Measurements from ENCODE around the gene DCST2.

The DCST2 gene

DNA sequence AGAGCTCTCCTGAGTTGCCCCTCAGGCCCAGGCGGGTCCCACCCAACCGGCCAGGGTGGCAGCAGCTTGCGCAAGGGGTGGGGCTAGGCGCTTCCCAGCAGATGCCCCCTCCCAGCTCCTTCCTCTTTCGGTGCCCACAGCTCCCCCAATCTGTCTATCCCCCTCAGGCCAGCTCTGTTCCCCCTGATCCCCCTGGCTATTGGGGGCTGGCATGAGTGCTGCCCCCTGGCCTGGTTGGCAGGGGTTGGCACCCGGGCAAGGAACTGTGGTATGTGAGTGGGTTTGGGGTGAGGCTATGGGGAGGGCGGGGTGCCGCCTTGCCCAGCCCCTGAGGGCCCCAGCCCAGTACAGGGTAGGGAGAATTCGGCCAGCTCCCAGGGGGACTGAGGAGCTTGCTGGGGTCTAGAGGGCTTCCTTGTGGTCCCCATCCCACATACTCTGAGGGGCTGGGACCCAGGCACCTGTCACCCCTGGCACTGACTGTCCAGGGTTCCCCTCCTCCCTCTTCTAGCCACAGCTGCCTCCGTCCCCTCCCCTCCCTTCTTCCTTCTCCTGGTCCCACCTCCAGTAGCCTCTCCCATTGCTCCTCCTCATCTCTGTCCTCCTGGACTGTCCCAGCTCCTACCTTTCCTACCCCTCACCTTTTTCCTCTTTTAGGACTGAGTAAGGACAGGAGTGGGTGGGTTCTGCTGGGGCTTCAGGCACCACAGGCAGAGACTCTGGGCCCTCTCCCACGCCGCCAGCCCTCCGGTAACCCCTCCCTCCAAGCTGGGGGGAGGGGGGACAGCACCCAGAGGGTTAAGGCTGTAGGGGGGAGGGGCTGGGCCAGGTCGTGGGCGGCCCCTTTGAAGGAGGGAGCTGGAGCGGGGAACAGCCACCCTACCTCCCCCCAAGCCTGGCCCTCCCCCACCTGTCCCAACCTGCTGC is 25.3 kb downstream of the DCST2 start:
- peak; percentile 70 to 74 for DNase-seq

DNA sequence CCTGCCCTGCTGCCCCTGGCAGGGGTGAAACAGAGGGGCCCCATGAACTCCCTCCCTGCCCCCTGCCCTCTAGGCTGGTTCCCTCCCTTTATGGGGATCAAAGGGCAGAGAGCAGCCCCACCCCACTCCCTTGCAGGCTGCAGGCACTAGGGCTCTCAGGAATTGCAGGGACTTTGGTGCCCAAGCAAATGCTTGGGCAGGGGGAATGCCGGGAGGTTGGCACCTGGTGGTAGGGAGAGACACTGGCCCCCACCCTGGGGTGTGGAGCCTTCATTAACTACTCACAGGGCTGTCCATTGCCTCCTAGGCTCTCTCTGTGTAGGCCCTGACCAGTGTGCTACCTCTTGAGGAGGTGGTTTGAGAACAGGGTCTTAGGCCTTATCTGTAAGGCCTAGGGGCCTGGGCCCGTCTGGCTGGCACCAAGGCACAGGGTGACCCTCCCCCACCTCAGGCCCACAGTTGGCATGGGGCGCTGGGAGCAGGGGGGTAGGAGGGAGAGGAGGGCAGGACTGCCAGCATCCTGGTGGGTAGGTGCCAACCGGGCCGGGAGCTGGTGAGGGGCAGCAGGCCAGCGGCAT is 26.2 kb downstream of the DCST2 start:
- no peak for DNase-seq

DNA sequence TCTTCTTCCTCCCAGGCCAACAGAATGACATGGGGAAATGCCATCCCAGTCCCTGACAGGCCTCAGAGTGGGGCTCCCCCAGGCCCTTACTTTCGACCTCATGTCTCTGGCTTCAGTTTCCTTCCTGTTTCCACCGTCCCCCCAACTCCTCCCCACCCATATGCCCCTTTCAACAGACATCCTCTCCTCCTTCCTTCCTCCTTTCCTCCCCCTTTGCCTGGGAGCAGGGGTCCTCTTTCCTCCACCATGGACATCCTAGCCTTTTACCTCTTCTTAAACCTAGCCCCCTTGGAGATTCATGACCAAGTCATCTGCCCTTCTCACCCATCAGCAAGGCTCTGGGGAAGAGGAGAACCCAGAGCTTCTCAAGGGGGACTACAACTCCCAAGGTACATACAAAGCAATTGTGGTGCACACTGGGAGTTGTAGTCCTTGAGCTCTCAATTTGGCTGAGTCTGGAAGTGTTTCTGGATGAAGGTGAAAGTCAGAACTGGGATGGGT is 26.9 kb downstream of the DCST2 start:
- peak; percentile 29 to 53 for DNase-seq

DNA sequence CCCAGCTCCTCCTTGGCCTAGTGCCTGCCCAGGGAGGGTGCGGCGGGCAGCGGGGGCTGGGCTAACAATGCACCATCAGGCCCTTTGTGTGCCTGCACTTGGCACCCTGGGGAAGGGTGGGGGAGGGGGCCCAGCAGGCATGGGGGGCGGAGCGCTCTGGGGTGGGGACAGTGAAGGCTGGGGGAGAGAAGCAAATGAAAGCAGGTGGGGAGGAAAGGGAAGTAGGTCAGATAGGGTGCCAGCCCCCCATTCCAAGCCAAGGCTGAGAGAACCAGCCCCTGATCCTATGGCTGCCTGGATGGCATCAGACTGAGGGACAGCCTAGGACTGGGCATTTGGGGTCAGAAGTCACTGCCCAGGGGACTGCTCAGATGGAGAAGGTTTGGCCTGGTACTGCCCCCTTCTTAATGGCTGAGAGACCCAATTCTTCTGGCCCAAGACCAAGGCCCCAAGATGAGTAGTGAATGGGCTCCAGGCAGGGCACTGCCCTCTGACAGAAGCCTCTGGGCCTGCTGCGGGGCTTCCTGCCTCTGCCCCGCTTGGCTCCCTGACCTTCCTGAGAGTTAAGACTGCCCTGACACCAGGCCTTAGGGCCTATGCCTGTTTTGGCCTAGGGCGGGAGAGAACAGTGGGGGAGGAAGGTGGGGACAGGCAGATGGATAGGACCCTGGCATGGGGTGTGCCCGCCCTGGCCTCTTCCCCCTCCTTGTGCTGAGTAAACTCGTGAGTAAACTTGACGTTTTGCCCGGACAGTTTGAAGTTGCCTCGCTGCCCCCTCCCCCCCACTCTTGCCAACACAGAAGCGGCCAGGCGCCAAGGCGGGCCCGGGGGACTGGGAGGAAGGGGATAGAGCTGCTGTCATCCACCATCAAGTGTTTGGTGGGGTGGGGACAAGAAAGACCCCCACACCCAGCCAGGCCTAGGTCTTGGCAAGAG is 28.2 kb downstream of the DCST2 start:
- DNase-seq = peak in 1 of 2 donors; percentile 33

DNA sequence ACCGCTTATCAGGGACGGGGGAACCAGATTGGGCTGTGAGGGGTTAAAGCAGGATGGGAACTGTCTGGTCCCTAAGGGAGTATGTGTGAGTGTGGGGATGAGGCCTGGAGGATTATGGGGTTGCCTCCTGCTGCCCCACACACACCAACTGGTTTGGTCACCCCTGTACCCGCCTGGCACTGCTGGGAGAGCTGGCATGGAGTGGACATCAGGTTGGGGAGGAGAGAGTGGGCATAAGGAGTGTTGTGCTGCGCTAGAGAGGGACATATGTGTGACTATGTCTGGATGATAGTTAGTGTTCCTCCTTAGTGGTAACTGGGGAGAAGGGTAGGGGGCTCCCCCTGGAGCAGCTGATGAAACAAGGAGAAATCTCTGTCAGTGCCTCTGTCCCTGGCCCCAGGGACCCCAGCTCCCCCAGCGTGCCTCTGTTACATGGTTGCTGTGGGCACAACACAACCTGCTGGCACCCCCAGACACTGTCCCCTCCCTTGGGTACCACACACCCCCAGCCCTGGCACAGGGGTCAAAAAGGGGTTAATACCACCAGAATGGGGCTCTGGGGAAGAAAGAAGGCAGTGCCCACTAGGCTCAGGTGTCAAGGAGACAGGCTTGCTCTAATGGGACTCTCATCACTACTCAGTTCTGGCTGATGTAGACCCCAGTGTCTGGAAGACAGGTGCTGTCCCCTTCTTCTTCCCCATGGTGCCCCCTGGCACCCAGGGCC is 29.1 kb downstream of the DCST2 start:
- no peak for DNase-seq

DNA sequence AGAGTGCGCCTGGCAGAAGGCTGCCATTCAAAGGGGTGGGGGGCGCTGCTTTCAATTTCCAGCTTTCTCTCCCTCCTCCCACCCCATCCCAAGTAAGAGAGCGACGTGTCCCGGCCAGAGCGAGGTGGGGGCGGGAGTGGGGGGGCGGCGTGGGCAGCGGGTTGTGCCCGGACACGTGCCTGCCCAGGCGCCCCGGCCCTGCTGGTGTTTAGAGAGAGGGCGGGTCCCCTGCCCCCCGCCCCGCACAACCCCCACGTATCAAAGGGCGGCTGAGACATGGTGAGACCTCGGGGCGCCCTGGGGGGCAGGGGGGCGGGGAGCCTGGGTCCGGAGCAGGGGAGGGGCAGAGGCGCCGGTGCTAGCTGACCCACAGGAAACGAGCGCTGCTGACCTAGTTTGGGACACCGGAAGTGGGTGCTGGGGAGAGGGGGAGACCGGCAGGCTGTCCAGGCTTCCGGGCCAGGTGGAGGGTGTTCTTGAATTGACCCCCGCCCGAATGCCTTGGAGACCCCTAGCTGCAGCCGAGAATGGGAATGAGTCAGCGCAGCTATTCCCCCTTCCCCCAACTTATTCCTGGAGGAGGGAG is 29.7 kb downstream of the DCST2 start:
- DNase-seq = peak in 1 of 2 donors; percentile 17

DNA sequence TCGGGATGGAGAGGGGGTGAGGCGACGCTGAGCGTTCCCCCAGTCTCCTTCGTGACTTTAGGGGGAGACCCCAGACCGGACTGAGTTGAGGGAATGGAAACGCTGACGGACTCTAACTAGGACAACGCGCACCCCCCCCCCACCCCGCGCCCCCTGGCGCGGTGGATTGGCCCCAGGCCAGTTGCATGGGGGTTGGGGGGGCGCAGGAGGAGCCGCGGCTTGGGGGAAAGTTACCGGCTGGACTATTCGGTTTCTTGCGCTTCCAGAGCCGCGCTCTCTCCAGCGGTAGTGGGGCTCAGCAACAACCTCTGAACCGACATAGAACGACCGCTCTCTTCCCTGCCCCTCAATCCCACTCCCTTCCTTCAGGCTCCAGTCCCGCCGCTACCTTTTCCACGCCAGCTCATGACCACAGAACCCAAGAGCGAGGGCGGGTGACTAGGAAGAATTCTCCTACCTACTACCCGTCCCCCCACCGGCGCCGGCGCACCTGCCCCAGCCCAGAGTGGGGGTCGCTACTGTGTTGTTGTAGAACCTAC is 30.3 kb downstream of the DCST2 start:
- peak in 1 of 2 donors; percentile 26 for DNase-seq

DNA sequence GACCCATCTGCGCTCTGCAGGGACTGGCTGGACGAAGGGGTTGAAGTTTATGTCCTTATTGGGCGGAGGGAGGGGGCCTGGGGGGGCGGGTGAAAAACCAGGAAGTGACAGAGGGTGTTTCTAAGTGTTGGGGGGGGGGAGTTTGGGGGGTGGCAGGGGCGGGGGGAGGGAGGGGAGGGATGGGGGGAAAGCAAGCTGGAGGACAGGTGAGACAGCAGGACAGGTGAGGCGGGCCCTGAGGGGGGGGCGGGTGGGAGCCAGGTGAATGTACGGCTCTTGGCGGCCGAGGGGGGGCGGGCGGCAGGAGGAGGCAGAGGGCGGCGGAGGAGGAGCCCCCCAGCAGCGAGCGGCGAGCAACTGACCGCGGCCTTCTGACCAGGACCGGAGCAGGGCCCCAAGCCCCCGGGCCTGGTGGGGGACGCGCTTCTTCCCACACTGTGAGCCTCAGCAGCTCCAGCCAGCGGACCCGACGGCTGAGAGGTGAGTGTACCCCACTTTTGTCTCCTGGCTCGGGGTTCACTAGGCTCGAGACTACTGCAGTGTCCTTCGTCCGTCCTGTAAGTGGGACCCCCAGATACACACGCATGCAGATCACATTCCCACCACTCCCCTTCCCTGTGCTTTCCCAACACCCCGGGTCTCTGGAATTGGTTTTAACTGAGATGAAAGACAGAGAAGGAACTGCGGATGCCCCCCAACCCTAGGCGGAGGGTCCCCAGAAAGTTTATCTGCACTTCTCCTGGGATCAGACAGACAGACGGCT is 30.9 kb downstream of the DCST2 start, which contains the start of gene ZBTB7B:
Gene ZBTB7B, plus strand, starts transcription at position 339 of the 763 bp plus-strand sequence. CDS start 11,859 bp downstream, outside the sequence.
- no peak for DNase-seq

DNA sequence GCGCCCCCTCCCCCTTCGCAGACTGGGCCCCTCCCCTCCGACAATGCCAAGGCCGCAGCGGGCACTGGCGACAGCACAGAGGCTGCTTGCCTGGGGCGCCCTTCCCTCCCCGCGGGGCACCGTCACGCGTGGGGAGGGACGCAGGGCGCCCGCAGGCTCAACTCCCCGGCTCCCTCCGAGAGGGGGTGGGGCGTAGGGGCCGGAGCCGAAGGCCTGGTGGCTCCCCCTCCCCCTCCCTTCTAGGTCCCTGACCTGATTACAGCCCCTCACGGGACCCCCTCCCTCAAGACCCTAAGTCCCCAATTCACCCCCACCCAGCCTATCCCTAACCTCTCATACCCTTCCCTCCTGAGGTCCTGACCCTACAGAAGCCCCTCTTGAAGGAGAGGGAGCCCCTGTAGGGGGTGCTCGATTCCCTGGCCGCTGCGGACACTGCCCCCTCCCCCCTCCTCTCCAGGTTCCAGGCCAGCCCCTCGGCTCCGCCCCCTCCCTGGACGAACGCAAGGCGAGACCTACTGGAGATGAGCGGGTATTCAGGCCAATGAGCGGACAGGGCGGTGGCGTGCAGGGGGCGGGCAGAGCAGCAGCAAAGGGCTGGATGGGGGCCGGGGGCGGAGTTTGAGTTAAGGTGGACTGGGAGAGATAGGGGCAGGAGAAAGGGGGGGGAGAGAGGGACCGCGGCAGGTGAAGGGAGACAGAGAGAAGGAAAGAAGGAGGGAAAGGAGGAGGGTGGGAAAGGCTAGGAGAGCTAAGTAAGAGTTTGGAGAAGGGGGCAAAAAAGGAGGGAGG is 31.7 kb downstream of the DCST2 start:
- peak; percentile 98 to 99 for DNase-seq

DNA sequence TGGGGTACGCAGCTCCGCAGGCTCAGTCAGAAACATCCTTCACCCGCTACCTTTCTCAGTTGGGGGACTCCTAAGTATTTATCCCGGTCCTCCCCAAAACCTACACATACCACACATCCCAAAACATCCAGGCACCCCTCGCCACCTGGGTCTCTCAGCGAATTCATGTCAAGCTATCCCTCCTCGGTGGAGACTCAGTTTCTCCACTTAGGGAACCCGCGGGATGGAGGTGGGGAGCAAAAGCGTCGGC is 32.2 kb downstream of the DCST2 start:
- DNase-seq = no peak

DNA sequence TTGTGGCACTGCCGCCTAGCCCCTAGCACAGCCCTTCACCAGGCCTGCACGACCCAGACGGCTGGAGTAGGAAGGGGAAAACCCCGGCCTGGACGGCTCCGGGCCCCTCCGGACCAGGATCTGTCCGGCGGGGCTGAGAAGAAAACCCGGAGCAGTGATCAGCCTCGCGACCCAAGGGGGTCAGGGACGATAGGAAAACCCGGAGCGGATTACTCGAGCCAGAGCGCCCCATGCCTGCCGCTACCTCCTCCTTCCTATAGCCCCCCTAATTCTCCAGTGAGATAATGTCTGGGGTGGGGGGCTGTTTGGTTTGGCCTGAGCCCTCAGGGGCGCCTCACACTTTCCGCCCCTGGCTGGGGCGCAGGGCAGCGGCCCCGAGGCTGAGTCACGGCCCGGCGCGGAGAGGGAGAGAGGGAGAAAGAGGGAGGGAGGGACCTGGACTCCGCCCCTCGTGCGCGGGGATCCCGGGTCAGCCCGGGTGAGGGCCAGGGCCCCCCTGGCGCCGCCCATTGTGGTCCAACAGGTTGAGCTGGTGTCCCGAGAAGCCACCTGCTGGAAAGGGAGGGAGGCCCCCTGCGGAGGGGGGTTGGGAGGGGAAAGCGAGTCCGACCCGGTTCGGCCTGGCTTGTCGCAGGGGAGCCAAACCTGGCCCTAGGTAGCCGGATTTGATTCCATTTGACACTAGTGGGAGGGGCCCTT is 32.7 kb downstream of the DCST2 start:
- peak; percentile 72 to 80 for DNase-seq

DNA sequence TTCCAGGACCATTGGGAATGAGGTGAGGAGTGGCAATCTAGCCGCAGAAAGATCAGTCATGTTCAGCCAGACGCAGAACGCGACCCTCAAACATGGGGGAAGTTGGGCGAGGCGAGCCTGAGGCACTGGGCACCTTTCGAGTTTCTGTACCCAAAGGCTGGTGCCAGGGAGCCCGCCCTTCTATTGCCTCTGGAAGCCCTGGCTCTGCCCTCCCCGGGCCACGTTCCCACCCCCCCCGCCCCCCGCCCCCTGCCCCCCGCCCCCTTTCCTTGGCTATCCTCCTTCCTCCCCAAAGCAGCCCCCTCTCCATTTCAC is 33.2 kb downstream of the DCST2 start:
- peak in 1 of 2 donors; percentile 25 for DNase-seq

DNA sequence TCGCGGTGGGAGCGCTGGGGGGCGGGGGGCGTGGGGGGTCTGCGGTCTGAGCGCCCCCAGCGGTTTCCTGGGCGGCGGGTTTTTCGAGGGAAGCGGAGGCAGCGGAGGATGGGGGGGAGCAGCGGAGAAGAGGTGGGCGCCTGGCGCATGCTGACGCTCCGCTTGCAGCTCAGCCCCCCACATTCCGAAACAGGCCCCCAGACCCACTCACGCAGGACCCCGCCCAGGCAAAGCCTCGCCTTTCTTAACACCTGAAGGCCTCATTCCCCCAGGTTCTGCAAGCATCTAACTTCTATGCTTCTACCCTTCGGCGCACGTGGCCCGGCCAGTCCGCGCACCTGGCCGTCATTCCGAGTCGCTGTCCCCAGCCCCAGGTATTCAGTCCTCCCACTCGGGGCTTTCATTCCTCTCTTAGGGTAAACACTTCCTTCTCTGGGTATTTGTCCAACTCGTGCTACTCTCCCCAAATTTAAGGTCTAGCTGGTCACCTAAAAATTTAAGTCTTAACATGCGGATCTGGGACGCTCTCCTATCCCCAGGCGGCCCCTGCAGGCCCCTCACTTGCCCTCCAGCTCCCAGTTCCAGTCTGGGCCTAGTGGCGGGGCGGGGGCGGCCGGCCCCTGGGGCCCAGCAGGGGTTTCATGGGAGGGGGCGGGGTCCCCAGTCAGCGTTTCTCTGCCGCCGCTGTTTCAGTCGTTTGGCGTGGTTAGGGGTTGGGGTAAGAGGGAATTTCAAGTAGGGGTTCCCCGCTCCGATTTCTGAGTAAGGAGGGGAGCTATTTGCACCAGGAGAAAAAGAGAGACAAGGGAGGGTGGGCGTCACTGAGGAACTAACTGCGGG is 33.8 kb downstream of the DCST2 start:
- peak; percentile 52 to 53 for DNase-seq

DNA sequence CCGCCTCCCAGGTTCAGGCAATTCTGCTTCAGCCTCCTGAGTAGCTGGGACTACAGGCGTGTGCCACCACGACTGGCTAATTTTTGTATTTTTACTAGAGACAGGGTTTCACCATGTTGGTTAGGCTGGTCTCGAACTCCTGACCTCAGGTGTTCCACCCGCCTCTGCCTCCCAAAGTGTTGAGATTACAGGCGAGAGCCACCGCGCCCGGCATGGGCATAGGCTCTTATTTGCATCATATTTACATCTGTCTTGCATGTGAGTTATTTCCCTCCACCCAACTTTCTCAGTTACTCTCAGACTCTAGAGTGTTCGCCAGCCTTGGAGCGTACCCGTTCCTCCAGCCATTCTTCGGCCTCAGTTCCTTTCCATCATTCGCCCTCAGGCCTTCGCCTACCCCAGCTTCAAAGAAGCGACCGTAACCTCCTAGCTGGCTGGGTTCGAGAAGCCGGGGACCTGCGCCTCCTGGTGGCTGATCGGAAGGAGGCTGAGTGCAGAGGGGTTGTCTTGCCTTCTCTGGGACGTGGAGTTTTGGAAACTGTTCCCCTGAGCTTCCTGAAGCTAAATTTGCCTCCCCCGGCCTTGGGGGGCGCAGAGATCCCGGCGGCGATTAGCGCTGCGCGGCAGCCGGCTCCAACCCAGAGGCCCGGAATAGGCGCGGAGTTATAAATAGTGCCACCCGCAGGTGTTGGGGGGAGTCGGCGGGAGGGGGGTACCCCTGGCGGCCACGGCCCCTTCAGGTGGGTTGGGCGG is 34.6 kb downstream of the DCST2 start:
- DNase-seq = peak; percentile 71 to 72

DNA sequence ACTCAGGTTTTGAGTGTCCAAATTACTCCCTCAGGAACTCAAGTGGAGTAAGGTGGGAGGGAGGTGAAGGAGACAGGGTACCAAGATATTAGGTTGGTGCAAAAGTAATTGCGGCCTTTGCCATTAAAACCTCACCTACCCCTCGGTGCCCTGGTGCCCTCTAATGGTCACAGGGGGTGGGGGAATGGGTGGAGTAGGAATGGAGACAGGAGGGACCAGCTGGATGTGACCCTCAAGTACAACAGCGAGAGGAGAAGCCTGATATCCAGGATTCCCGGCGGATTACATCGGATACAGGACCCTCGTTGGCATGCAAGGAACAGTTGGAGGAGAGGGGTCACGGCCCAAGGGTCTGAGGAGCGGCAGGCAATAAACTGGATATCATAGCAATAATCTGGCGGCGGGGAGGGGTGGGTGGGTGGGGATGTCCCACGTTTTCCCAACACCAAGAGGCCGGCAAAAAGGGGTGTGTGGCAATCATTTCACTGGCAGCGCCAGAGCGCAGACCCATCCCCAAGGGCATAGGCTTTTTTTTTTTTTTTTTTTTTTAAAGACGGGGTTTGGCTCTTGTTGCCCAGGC is 35.3 kb downstream of the DCST2 start:
- no peak for DNase-seq

DNA sequence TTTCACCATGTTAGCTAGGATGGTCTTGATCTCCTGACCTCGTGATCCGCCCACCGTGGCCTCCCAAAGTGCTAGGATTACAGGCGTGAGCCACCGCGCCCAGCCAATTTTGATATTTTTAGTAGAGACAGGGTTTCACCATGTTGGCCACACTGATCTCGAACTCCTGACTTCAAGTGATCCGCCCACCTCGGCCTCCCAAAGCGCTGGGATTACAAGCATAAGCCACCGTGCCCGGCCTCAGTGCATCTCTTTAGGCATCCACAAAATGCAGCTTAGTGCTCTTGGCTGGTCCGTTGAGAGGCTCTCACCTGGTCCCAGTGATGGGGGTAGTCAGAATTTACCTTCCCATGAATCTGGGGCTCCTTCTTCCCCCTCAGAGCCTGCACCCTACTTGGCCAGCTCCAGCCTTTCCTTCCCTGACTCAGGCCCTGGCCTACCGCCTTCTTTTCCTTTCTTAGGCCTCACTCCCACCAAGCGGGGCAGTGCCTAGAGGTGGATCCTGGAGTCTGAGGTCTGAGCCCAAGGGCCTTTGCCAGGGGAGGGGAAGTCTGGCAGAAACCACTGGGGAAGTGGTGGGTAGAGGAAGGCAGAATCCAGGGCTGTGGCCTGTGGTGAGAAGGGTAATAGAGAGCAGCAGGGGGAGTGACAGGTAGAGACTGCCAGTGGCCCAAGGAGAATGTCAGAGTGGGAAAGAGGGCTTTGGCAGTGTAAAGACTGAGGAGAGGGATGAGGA is 36.4 kb downstream of the DCST2 start:
- no peak for DNase-seq

All from activated CD4-positive, alpha-beta T cell treated with anti-CD3 and anti-CD28 coated beads for 4 hours (primary cell).